Measurements from ENCODE around the gene GNAQ.

The GNAQ gene

DNA sequence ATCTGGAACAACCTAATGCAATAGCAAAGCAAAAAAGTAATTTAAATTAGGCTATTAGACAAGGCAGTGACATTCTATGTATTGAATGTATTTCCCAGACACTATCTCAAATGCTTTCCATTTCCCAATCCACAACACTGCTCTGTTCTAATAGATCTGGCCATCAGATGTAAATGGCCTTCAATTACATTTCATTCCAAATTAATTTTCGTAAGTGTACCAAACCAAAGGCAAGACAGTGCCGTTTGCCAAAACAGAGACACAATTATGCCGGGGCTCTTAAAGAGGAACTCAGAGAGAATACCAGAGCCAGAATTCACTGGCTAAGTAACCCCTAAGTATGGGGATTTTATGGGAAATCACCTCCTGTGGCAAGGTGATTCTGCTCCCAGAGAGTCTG is 63.1 kb downstream of the GNAQ start:
- no peak for DNase-seq

DNA sequence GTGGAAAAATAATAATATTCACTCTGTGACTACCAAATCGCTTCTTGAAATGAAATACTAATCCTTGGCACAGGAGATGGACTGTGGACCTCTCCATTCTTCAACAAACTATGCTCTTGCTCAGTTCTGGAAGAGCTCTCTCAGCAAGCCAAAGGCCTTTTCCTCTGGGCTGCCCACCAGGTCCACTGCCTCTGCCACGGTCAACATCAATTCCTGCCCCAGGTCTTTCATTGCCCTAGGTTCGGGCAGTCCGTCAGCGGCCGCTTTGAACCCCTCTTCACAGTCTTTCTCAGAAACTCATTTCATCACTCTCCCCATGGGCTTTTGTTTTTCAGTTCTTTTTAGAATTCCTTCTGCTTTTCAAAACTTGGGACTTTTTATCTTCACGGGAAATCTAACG is 64.9 kb downstream of the GNAQ start:
- DNase-seq, result no peak

DNA sequence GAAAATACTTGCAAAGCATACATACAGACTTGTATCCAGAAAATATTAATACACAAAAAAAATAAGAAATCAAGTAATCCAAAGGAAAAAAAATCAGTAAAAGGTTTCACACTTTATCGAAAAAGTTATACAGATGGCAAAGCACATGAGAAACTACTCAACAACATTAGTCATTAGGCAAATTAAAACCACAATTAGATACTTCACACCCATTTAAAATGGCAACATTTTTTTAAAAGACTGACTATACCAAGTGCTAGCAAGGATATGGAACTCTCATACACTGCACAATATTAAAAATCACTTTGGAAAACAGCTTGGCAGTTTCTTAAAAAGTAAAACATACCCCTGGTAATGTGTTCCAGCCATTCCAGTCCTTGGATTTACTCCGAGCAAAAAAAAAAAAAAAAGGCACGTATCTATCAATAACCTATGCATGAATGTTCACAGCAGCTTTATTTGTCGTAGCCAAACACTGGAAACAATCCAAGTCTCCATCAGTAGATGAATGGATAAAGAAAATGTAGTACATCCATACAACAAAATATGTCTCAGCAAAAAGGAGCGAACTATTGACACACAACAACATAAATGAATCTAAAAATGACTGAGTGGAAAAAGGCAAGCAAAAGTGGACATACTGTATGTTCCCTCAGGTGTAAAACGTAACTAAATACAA is 66.0 kb downstream of the GNAQ start:
- no peak for DNase-seq

DNA sequence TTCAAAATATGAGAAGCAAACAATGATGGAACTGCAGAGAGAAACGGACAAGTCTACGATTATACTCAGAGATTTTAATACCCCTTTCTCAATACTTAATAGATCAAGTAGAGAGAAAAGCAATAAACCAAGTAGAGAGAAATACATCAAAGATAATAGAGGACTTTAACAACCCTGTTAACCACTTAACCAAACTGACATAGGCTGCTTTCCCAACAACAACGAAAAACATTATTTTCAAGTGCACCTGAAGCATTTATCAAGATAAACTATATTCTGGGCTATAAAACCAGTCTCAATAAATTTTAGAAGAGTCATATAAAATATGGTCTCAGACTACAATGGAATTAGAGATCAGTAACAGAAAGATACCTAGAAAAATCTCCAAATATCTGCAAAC is 67.4 kb downstream of the GNAQ start:
- DNase-seq, result no peak

DNA sequence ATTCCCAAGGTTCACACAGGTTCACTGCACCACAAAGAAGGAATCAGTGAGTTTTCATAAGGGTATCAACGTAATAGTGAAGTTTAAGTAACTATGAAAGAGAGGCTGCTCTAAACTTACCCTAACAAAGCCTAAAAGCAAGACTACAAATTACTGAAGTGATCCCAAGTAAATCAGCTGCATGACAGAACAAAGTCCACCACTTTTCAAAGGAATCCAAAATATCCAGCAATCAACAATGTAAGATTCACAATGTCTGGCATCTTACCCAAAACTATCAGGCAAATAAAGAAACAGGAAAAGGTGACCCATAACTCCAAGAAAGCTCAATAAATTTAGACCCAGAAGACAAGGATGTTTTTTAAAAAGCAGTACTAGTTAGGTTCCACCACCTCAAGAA is 70.1 kb downstream of the GNAQ start:
- DNase-seq, result no peak

DNA sequence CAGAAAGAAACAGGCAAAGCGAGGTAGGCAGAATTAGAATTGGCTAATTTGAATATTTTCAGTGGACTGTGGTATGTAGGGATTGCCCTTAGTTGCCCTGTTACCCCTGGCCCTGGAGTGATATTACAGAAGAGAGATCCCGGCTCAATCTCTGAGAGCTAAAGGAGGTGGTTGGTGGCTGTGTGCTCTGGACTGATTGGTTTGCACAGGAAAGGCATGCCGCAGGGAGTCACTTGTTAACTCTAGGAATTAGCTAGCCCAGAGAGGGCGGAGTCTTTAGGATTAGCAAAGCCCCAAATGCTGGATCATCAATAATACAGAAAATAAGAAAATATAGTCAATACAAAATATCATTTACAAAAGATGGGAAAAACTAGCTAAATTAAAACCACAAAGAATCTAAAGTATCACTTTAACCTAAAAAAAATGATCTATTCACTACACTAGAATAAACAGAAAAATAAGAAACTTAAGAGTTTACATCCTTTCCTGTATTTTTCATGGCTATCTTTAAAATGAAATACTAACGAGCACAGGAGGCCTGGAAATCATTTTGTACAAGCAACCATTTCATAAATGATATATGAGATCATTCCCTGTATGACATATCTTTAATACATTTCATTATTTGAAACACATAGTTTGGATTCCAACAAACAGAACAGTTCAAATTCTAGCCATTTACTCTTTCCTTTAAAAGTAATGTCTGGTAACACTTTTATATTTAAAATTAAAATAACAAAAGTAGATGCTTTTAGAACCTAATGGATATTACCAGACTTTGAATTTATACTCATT is 71.1 kb downstream of the GNAQ start:
- DNase-seq, result no peak

DNA sequence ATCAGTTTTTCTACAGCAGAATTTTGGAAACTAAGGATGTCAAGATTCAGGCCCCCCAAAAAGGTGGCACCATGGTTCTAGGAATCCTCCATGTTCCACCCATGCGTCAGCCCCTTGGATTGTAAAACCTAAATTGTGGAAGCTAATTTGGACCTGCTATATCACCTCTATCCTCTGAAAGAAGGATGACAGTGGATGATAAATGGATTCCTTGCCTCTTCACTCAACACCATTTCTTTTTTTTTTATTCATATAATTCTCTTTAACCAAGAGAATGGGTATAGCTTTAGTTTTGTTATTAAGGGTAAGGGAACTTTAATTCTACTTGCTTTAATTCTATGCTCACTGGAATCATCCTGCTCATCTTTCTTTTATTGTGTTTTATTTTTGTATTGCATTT is 71.8 kb downstream of the GNAQ start:
- no peak for DNase-seq

DNA sequence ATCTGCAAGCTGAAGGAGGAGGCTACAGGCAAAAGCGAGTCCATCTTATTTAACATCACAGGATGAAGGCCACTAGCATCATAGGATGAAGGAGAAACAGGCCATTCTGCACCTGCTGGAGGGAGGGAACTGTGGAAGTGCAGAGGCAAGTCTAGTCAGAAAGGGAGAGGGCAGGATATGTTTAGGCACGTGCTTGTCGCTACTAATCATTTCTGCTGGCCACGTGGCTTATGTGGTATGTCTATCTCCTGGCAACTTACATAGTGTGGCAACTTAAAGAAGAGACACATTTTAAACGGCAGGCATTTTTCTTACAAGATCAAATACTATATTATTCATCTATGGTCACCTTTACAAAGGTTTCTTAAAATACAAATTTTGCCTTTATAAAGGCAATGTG is 74.0 kb downstream of the GNAQ start:
- no peak for DNase-seq

DNA sequence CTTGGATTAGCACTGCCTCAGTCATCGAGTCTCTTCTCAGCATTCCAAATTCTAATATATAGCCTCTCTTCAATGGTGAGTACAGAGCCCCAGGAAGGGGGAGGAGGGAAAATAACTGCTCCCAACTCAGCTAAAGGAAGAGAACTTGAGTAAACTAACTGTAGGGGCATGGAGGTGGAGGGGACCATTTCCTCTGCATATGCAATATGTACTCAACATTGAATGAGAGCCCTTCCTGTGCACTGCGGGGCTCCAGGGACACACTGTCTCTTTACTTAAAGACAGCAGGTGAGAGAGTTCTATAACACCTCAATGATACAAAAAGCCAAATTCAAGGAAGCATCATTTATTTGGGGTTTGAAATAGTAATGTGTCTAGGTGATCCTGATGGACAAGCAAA is 75.1 kb downstream of the GNAQ start:
- no peak for DNase-seq

DNA sequence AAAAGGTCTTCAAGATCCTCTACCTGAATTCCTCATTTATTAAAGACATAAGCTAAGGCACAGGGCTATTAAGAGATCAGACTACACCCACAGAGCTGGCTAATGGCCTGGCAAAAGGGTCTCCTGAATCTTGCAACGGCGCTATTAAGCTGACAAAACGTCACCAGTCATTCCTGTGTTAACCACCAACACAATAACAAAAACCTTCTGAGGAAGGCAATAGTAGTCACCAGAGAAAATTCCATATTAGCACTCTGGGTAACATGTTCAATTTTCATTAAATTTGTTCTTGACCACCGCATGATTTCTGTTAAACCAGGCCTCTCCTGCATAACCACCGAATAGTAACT is 77.0 kb downstream of the GNAQ start:
- no peak for DNase-seq

DNA sequence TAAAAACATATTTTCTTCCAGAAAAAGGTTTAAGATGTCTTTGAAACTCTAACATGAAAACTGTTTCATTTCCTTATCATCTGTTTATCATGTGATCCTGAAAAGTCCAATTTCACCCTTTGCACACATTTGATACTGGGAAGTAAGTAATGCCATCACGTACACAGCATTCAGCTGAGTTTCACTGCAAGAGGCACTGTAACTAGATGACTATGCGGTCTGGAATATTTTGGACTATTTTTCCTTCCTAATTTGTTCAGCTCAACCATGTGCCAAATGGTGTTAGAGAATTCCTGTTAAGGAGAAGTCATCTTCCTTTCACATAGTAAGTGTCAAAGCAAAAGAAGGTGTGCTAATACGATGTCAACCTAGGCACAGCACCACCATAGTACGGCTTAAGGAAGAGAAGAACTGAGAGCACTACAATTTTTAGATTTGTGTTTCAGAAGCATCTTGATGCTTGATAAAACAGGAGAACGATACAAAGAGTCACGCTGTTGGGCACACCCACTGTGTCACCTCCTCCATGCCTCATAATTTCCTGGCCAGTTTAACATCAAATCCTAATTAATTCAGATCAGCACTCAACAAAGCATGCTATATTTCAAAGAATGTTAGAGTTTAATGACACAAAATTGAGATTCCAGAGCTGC is 77.5 kb downstream of the GNAQ start:
- no peak for DNase-seq

DNA sequence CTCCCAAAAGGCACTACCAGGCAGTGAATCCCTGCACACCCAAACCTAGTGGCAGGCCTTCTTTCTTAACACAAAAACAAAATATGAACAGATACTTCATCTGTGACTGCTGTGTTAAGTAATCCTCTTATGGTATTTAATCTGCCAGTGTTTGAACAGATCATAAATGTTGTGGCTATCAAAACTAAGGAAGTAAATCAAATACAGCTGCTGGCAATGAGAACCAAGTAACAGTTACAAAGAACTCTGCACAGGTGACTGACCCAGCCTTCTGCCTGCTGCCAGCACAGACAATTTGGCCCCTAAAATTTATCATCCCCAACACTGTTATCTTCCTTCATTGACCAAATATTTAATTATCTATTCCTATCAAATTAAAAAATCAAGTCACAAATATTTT is 78.0 kb downstream of the GNAQ start:
- DNase-seq, result no peak

DNA sequence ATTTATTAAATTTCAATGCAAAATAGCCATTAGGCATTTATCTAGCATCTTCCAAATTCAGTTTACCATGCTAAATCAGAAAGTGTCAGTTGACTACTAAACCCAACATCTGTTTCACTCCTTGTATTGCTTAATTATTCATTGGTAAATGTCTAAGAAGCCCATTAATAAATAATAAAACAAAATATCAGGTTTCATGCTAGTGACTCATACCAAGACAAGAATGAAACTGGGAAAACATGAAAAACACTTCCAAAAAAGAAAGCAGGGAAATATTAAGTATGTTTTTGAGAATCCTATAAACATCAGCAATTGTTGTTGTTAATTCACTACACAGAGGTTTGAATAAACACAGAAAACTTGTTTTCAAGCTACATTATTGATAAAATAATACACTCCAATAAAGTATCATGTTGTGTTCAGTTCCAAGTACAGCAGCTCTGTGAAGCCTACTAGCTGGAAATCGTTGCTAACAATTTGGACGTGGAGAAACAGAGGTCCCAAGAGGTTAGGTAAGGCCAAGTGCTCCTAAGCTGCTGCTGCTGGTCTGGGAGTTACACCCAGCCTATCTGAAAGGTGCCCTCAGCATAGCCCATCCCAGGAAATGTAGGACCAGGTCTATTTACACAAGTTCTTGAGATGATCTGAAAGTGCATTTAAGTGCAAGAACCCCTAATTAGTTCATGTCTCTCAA is 78.8 kb downstream of the GNAQ start:
- no peak for DNase-seq

DNA sequence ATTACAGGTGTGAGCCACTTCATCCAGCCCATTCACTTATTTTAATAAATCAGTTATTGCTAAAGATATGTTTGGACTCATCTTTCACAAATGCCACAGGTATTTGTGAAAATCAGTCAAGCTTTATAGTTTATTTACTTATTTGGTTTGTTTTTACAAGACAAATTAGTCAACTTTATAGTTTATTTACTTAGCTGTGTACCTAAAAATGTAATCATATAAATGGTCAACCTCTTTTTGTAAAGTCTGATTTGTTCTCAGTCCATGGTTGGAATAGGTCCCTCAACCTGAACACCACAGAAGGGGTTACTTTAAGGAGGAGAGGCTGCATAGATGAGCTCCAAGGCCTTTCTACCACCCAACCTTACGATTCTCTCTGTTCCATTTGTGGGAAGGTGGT is 80.2 kb downstream of the GNAQ start:
- DNase-seq, result no peak

DNA sequence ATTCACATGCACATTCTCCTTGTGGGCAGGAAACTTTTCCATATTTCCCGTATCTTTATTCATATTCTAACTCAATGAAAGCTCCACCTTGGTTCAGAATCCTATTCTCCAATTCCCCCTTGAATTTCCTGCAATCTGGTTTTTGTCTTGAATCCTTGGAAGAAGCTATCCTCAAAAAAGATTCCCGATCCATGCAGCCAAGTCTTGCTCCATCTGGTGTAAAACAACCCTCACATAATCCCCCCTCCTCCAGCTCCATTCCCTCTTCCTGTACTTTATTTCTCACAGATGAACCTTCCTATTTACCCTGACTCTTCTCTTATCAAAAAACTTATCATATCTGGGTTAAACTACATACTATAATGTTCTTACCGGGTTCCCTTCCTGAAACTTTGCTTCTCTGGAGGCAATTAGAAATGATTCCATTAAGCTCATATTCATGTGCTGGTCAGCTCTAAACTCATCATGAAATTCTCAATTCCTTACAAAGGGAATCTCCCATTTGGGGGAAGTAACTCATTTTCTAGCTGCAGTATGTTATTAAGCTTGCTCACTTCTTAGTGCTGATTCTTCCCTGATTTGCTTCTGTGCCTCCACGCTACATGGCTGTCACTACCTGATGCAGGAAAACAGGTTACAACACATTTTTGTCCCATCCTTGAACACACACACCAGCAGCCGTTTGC is 81.7 kb downstream of the GNAQ start:
- DNase-seq, result no peak

DNA sequence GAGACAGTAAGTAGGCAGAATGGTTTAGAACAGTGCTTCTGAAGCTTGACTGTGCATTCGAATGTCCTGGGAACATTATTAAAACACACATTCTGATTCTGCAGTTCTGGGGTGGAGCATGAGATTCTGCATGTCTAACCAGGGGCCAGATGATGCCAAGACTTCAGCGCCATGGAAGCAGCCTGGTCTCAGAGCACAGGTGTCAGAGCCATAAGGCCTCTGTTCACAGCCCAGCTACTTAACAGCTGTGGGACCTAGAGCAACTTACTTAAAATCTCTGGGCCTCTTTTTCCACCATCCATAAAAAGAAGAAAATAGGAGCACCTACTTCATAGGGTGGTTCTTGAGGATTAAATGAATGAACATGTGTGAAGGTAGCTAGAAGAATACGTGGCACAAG is 84.0 kb downstream of the GNAQ start:
- no peak for DNase-seq

DNA sequence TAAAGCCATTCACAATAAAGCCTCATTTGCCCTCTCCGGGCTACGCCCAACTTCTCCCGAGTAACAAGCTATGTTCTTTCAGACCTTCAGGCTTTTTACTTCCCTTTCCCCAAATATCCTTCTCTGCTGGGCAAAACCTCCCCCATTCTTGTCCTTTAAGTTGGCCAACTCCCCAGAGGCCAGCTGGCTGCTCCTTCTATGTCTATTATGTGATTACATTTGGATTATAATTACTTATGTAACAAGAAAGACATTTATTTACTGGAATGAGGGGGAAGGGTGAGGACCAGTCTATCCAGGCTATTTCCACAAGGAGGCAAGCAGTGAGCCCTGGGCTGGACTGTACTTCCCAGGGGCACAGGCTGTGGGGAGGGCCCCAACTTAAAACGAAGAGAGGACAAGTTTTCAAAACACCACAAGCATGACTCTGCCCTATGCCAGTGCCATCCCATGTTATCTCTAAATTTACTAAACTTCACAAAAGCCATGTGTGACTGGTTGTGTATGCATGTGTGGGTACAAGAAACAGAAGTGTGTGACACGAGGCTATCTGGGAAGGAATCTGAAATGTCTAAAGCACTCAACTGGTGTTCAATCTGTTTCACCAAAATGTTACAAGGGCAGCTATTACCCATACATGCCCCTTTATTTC is 84.5 kb downstream of the GNAQ start:
- DNase-seq, result no peak

DNA sequence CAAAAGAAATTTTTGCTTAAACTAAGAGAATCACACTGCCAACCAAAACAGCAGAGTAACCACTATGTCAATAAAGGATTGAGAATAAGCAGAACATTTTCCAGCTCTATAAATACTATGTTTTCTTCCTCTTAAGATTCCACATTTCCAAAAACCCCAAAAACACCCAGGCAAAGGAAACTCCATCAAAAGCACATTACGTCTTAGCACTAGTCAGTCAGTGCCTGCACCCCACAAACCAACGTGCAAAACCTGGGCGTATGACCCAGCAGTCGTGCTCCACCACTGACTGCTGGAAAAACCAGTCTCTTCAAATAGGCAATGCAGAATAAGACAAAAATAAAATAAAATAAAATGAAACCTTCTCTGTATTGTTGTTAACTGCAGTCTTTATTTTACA is 85.3 kb downstream of the GNAQ start:
- no peak for DNase-seq

DNA sequence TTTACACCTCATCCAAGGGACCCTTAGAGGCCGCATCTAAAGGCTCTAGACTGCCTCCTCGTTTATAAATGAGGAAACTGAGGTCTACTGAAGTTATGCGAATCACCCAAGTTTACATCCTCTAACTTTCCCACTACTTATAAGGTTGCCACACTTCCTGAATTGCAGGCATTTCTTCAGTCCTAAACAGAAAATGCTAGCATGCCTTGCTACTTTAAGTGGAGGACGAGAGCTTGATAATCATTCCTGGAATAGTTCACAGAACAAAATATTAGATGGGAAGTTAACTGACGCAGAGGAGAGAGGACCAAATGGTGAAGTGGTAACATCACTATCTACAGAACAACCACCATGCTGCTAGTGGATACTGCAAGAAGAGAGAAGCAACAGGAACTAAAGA is 85.8 kb downstream of the GNAQ start:
- no peak for DNase-seq

DNA sequence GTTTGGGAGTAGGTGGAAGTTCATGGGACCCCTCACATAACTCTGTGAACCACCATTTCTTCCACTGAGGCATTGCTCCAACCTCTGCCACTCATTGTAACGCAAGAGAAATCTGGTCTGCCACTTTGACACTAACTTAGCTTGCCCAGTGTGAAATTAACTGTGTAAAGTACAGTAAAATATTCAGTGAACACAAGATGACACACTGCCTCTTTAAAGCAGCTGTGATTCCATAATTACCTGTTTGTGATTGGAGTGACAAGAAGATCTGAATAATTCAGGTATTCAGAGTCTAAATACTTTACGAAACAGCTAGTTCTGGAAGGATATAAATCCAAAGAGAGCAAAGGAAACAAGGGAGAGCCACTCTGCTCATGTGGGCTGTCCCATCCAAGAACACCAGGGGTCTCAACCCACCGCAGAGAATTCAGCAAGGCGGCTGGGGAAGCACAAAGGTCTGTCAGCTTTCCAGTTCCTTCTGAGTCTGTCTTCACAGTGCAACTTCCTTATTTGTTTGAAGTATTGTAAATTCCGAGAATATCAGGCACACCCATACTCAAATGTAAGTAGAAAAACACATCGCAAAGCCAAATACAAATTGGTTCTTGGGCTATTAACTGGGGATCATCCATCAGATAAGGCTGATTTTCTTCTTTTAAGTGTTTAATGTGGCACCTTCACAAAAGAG is 86.9 kb downstream of the GNAQ start:
- no peak for DNase-seq

DNA sequence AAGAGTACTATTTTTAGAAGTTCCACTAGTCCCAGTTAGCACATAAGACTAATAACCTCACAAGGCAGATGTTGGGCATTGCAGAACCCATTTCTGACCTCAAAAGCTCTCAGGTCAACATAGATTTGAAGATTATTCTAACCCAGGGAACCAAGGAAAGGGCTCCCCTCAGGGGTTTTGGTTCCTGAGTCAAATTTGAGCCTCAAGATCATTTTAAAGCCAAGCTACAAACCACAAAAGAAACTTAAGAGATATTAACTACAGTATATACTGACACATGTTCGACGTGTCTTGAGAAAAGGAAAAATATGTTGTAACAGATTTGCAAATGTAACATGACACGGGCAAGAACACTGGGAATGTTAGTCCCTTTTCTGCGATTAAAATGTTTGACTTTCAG is 88.6 kb downstream of the GNAQ start:
- no peak for DNase-seq

DNA sequence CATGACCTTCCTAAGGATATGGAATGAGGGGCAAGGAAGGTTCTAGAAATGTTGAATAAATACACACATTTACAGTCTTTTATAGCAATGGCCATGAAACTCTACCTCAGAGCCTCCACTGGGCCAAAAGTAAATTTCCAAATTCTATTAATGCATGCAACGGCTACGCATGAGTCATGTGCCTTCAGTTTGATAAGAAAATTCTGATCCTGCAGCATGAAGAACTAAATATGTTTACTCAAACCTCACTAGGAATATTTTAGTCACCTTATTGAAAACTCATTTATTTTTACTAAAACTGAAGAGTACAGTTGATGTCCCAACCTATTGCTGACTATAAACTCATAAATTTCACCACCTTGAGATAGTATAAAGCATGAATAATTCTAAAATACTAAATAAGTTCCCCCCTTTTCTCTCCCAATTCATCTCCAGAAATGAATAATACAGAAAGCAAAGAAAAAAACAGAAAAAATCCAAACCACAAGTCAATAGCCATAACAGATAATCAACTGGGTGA is 92.4 kb downstream of the GNAQ start:
- no peak for DNase-seq
